Cardiac fibroblast (primary cell): ENCODE measurements around the gene PLEKHA8.

Experiments
- DNase-seq, 2 donors: peaks; one replicate each; pipeline versions ENCODE4 v3.0.0 to v3.0.0-alpha.2; 2010; ENCODE audit warnings: low read depth in 2 of 2
- H3K4me3 ChIP-seq, 2 donors: replicated peaks in 1 of 2; 1 replicate in 1 of 2; 2 replicates in 1 of 2; pipeline ENCODE4 v1.5.1; 2011; ENCODE audit warnings: low read depth in 2 of 2, low read length in 2 of 2, mild to moderate bottlenecking in 2 of 2, moderate library complexity in 1 of 2
- TF ChIP-seq, protein P1 (sequence below): IDR thresholded peaks from one replicate; pipeline ENCODE4 v1.5.1; 2011; ENCODE audit warnings: low read depth, mild to moderate bottlenecking, low read length, inconsistent platforms

Gene PLEKHA8

DNA sequence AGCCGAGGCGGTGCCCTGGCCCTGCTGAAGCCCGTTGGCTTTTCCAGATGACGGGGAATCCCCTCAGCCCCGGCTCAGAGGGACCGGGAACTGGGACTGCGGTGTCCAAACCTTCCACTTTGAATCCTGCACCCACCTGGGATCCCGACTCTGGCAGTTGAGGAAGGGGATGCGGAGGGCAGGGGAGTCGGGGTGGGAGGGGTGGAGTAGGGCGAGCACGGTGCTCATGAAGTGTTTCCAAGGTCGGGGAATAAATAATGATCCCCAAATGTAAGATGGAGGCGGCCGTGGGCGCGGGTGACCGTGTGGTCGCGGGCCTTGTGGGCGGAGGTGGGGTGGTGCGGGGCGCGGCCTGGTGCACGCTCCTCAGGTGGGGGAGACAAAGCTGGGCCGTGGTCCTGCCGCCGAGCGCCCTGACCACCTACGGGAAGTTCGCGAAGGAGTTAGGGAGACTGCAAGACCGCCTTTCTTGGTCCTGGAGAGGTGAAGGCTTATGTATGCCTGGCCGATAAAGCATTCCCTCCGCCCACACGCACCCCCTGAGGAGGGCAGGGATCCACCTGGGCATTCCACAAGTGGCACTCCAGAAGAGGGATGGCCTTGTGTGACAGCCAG, 108.0 kb downstream of the PLEKHA8 start:
- DNase-seq = no peak

DNA sequence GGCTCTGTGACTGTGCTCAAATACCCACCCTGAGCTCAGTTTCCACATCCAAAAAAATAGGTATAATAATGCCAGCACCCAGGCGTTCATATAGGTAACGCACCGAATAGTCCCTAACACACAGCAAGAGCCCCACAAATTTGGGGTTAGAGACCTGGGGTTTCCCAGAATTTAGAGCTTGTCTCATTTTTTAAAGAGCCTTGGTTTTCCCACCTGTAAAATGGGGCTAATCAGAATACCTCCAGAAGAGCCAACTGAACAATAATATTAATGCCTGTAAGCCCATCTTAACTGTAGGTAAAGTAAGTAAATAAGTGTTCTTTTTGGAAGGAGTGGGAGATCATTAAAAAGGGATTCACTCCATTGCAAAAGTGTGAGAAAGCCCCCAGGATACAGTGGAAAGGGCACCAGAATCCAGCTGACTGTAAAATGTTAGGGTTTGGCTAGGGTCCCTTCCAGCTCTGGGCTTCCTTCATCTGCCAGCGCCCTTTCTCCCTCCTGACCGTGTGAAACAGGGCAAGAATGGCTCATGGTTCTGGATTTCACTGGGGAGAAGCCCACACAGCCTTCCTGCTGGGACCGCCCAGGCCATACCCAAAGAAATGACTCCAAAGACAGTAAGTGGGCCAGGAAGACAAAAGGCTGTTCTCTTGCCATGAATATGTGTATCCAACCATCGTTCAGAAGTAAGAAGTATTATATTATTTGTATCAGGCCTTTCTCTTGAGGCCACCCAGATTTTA, 108.7 kb downstream of the PLEKHA8 start:
- H3K4me3 ChIP-seq = peak overlapping the region in 1 of 2 donors; percentile 94
- TF ChIP-seq, protein P1, sequence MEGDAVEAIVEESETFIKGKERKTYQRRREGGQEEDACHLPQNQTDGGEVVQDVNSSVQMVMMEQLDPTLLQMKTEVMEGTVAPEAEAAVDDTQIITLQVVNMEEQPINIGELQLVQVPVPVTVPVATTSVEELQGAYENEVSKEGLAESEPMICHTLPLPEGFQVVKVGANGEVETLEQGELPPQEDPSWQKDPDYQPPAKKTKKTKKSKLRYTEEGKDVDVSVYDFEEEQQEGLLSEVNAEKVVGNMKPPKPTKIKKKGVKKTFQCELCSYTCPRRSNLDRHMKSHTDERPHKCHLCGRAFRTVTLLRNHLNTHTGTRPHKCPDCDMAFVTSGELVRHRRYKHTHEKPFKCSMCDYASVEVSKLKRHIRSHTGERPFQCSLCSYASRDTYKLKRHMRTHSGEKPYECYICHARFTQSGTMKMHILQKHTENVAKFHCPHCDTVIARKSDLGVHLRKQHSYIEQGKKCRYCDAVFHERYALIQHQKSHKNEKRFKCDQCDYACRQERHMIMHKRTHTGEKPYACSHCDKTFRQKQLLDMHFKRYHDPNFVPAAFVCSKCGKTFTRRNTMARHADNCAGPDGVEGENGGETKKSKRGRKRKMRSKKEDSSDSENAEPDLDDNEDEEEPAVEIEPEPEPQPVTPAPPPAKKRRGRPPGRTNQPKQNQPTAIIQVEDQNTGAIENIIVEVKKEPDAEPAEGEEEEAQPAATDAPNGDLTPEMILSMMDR = no peak
- DNase-seq = no peak

More for the DNA sequence above, 108.0 kb downstream of the PLEKHA8 start:
- TF ChIP-seq, protein P1 = no peak
- peak overlapping the region; percentile 81 to 94 for H3K4me3 ChIP-seq

DNA sequence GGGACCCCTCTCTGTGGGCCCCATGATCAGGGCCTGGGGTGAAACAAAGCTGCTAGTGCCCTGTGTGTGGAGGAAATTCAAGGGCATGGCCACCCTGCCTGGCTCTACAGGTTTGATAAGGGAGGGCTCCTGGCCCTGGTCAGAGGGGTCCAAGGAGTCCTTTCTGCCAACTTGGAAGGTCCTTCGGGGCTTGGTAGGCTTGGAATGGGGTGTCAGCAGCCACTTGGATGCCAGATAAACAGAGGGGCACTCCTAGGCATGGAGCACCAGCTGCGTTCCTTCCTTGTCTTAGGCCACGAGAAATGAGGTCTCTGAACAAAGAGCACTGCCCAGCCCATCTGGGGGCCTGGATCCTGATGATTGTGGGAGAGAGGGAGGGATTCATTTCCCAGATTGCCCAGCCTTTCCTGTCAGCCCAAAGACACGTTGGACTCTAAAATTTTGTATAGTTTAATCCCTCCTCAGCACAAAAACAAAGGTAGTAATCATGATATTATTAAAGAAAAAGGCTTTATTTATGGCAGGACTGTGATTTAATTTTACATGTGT, 111.7 kb downstream of the PLEKHA8 start:
- TF ChIP-seq, protein P1 = no peak
- H3K4me3 ChIP-seq = no peak overlapping the region
- DNase-seq = no peak

DNA sequence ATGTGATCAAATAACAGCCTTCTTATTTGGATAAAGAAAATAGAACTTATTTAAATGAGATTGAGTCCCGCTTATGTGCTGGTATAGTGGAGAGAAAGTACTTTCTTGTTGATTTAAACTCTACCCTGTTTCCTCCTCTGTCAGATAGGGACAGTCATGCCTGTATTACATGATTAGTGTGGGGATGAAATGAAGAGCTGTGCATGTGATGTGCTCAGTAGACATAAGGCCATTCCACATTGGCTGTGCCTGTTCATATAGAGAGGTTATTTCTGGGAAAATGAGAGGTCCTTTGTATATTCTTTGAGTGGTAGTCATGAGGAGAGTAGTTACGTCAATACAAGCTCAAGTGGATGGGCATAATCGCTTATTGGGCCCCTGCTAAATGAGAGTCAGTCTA, 112.2 kb downstream of the PLEKHA8 start:
- DNase-seq = no peak
- TF ChIP-seq, protein P1 = no peak
- H3K4me3 ChIP-seq = no peak overlapping the region

DNA sequence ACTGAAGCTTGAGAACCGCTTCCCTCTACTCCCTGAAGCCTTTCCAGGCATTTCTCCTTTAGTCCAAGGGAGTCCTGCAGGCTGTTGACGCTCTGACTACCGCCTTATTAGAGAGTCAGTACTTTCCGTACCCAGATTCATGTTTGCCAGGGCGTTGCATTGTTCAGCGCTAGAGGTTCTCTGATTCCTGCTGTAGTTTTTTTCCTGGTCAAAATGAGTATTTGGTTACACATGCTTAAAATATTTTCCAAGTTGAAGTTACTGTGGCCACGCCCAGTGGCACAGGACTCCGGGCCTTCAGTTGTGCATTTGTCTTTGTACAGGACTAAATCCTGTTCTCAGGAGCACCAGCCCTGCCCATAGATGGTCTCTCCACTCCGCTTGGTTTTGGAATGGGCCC, 114.5 kb downstream of the PLEKHA8 start:
- H3K4me3 ChIP-seq = no peak overlapping the region
- TF ChIP-seq, protein P1 = no peak
- peak; percentile 66 to 70 for DNase-seq

DNA sequence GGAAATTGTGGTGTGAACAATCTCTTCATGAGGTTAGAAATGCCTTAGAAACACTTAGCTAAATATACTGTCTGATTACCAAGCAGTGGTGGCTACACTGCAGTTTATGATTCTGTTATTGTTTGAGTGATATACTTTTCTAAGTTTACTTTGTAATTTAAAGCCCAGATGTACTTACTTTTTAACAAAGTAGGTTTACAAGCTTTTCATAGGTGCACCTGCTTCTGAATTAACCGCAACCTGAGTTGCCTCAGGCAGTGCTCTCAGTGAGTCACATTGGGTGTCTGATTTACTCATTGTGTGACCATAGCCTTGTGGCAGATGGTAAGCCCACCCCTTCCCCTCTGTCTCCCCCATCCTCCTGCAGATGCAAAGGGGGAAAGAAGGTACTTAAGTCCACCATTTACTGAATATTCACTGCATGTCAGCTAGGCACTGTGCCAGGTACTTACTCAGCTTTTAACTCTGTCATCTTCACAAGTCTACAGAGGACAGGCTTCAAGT, 115.6 kb downstream of the PLEKHA8 start:
- DNase-seq = peak; percentile 40 to 66
- no peak overlapping the region for H3K4me3 ChIP-seq
- TF ChIP-seq, protein P1 = no peak
